H1 (cell line): ENCODE data around the gene MLH3. TPM values are rescaled to one million over a fixed set of nuclear protein-coding genes. Genes with fewer than 3 reads are reported as not detected.

Source experiments
- CTCF ChIA-PET: fragments of 300-600 bp; sonication (Branson Sonifier 250); formaldehyde crosslinking; loops from one replicate; lab custom pipeline; 2021; ENCODE audit not compliant: partially characterized antibody; lab: Charles Lee
- POLR2A ChIA-PET: fragments of 300-600 bp; sonication (Branson Sonifier 250); formaldehyde crosslinking; loops from one replicate; lab custom pipeline; 2021; ENCODE audit warnings: inconsistent platforms; ENCODE audit not compliant: partially characterized antibody; lab: Charles Lee
- DNase-seq, 2 experiments: peaks; one replicate each; pipeline versions ENCODE4 v3.0.0 to v3.0.0-alpha.2; 2010 to 2022; ENCODE audit warnings: low spot score in 2 of 2, low read depth in 1 of 2, mixed read lengths in 1 of 2
- FAIRE-seq: peaks from 2 replicates; lab custom pipeline; 2011; peaks lifted over from hg19 to GRCh38; lab: Jason Lieb, UNC
- H2AFZ ChIP-seq: 2 replicates; pipeline ENCODE4 v1.8.1; 2012; ENCODE audit warnings: low read length, inconsistent platforms
- H2AK5ac ChIP-seq: 2 replicates; pipeline ENCODE4 v1.6.1; 2013; ENCODE audit warnings: low read depth, low read length
- H2BK120ac ChIP-seq: replicated peaks from 2 replicates; pipeline ENCODE3; 2013; ENCODE audit warnings: low read depth, low read length, inconsistent platforms
- H2BK12ac ChIP-seq: 2 replicates; pipeline ENCODE4 v1.6.1; 2013; ENCODE audit warnings: low read depth, low read length
- H2BK15ac ChIP-seq: 2 replicates; pipeline ENCODE4 v1.6.1; 2013; ENCODE audit warnings: low read length
- H2BK20ac ChIP-seq: 2 replicates; pipeline ENCODE4 v1.6.1; 2013; ENCODE audit warnings: low read length
- H2BK5ac ChIP-seq: 2 replicates; pipeline ENCODE4 v1.6.1; 2013; ENCODE audit warnings: low read depth, low read length
- H3K14ac ChIP-seq: 2 replicates; pipeline ENCODE4 v1.6.1; 2013; ENCODE audit warnings: inconsistent platforms; ENCODE audit not compliant: insufficient read length
- H3K18ac ChIP-seq: 2 replicates; pipeline ENCODE4 v1.6.1; 2013; ENCODE audit warnings: low read length; ENCODE audit errors: extremely low read depth
- H3K23ac ChIP-seq: 2 replicates; pipeline ENCODE4 v1.6.1; 2013; ENCODE audit warnings: inconsistent platforms; ENCODE audit not compliant: insufficient read length
- H3K23me2 ChIP-seq: 2 replicates; pipeline ENCODE4 v1.6.1; 2013; ENCODE audit warnings: low read depth, low read length
- H3K27ac ChIP-seq: 2 replicates; pipeline ENCODE4 v1.6.1; 2011; ENCODE audit warnings: low read depth, low read length, inconsistent platforms
- H3K27me3 ChIP-seq, 4 experiments: replicated peaks in 1 of 4; 1 replicate in 1 of 4; 2 replicates in 3 of 4; pipeline versions ENCODE4 v1.6.1 to v1.8.1; 2011 to 2013; ENCODE audit warnings: low read length in 3 of 4, mild to moderate bottlenecking in 3 of 4, inconsistent platforms in 2 of 4, mixed read lengths in 2 of 4, moderate library complexity in 1 of 4; ENCODE audit not compliant: control insufficient read depth in 3 of 4, insufficient read depth in 3 of 4; ENCODE audit errors: extremely low read depth in 1 of 4
- H3K36me3 ChIP-seq, 4 experiments: 2 replicates each; pipeline versions ENCODE4 v1.6.1 to v1.8.1; 2011 to 2013; ENCODE audit warnings: mild to moderate bottlenecking in 4 of 4, low read length in 3 of 4, moderate library complexity in 2 of 4, control low read depth in 1 of 4, inconsistent platforms in 1 of 4; ENCODE audit not compliant: insufficient read depth in 4 of 4, control insufficient read depth in 2 of 4
- H3K4ac ChIP-seq: replicated peaks from 2 replicates; pipeline ENCODE3; 2013; ENCODE audit warnings: low read length, low read depth, mixed read lengths, inconsistent platforms; ENCODE audit not compliant: insufficient read length
- H3K4me1 ChIP-seq, 4 experiments: replicated peaks in 1 of 4; 1 replicate in 1 of 4; 2 replicates in 3 of 4; pipeline versions ENCODE4 v1.6.1 to v1.8.1; 2011 to 2013; ENCODE audit warnings: low read length in 3 of 4, inconsistent platforms in 2 of 4, mixed read lengths in 1 of 4; ENCODE audit not compliant: insufficient read depth in 4 of 4, control insufficient read depth in 3 of 4
- H3K4me2 ChIP-seq, 2 experiments: 2 replicates each; pipeline versions ENCODE4 v1.6.1 to v1.8.1; 2011 to 2013; ENCODE audit warnings: low read depth in 2 of 2, low read length in 2 of 2, control low read depth in 1 of 2, inconsistent platforms in 1 of 2, mild to moderate bottlenecking in 1 of 2; ENCODE audit not compliant: insufficient read depth in 1 of 2
- H3K4me3 ChIP-seq, 4 experiments: fragments of 200-600, 300-600 bp in 1 of 4; sonication (generic), shearing (Covaris generic), sonication (Bioruptor Twin) in 1 of 4; 2 replicates each; pipeline versions ENCODE4 v1.5.1 to v1.8.1; 2011 to 2016; ENCODE audit warnings: low read length in 4 of 4, low read depth in 3 of 4, control low read depth in 2 of 4, inconsistent platforms in 2 of 4, mild to moderate bottlenecking in 2 of 4, mixed read lengths in 1 of 4, moderate library complexity in 1 of 4; ENCODE audit not compliant: insufficient read depth in 2 of 4; ENCODE audit errors: extremely low read depth in 1 of 4
- H3K56ac ChIP-seq: replicated peaks from 2 replicates; pipeline ENCODE3; 2013; ENCODE audit warnings: low read depth, mild to moderate bottlenecking, mixed read lengths, low read length, inconsistent platforms; ENCODE audit not compliant: insufficient read length
- H3K79me1 ChIP-seq: 2 replicates; pipeline ENCODE4 v1.6.1; 2013; ENCODE audit warnings: low read depth, low read length, control low read depth
- H3K79me2 ChIP-seq, 2 experiments: 2 replicates each; pipeline versions ENCODE4 v1.6.1 to v1.8.1; 2012 to 2013; ENCODE audit warnings: low read length in 2 of 2, mild to moderate bottlenecking in 2 of 2, inconsistent platforms in 1 of 2; ENCODE audit not compliant: insufficient read depth in 2 of 2, control insufficient read depth in 1 of 2
- H3K9ac ChIP-seq, 4 experiments: replicated peaks in 1 of 4; 1 replicate in 1 of 4; 2 replicates in 3 of 4; pipeline versions ENCODE4 v1.6.1 to v1.8.1; 2011 to 2013; ENCODE audit warnings: low read depth in 3 of 4, low read length in 3 of 4, control low read depth in 2 of 4, mild to moderate bottlenecking in 2 of 4, moderate library complexity in 2 of 4, inconsistent platforms in 1 of 4; ENCODE audit errors: extremely low read depth in 1 of 4
- H3K9me3 ChIP-seq, 2 experiments: 2 replicates each; pipeline versions ENCODE4 v1.6.1 to v1.8.1; 2012 to 2013; ENCODE audit warnings: mild to moderate bottlenecking in 2 of 2, moderate library complexity in 2 of 2, control low read depth in 1 of 2, inconsistent platforms in 1 of 2, low read depth in 1 of 2, low read length in 1 of 2, mixed read lengths in 1 of 2; ENCODE audit not compliant: insufficient read depth in 2 of 2
- H4K20me1 ChIP-seq, 2 experiments: replicated peaks in 1 of 2; 2 replicates each; pipeline versions ENCODE3 to v1.8.1; 2011 to 2013; ENCODE audit warnings: inconsistent platforms in 2 of 2, low read length in 2 of 2, mild to moderate bottlenecking in 1 of 2; ENCODE audit not compliant: insufficient read depth in 2 of 2, control insufficient read depth in 1 of 2
- H4K5ac ChIP-seq: 2 replicates; pipeline ENCODE4 v1.6.1; 2013; ENCODE audit warnings: low read length, low read depth, mixed read lengths, inconsistent platforms; ENCODE audit not compliant: insufficient read length
- H4K8ac ChIP-seq: 2 replicates; pipeline ENCODE4 v1.8.0; 2013; ENCODE audit warnings: mild to moderate bottlenecking, moderate library complexity, low read length, inconsistent platforms; ENCODE audit not compliant: insufficient read depth; ENCODE audit errors: extremely low read depth
- H4K91ac ChIP-seq: replicated peaks from 2 replicates; pipeline ENCODE3; 2013; ENCODE audit warnings: low read length, mixed read lengths, inconsistent platforms; ENCODE audit not compliant: insufficient read length
- BRCA1 ChIP-seq: IDR thresholded peaks from 2 replicates; pipeline ENCODE4 v1.6.1; 2012; ENCODE audit warnings: low read depth, low read length, improper control_type of control experiment
- CBX5 ChIP-seq: fragments of 300-800, 300-1000 bp; sonication (generic); IDR thresholded peaks from 2 replicates; pipeline ENCODE4 v1.7.1; 2016; ENCODE audit warnings: antibody characterized with exemption, low read length, low read depth
- CBX8 ChIP-seq: fragments of 300-800, 300-1000 bp; sonication (generic); IDR thresholded peaks from 2 replicates; pipeline ENCODE4 v1.7.1; 2016; ENCODE audit warnings: low read depth, low read length, borderline replicate concordance
- CTBP2 ChIP-seq: IDR thresholded peaks from 2 replicates; pipeline ENCODE4 v1.7.0; 2011; ENCODE audit warnings: borderline replicate concordance, mild to moderate bottlenecking, moderate library complexity, mixed read lengths, low read length; ENCODE audit not compliant: insufficient read depth, insufficient read length
- FOSL1 ChIP-seq: IDR thresholded peaks from 2 replicates; pipeline ENCODE4 v1.6.1; 2011; ENCODE audit warnings: mild to moderate bottlenecking, low read depth, low read length, moderate library complexity; ENCODE audit not compliant: insufficient read depth
- KDM1A ChIP-seq: fragments of 200-600, 300-600 bp; sonication (generic); IDR thresholded peaks from 2 replicates; pipeline ENCODE4 v1.7.1; 2016; ENCODE audit warnings: mild to moderate bottlenecking, low read length, borderline replicate concordance
- POU5F1 ChIP-seq: IDR thresholded peaks from 2 replicates; pipeline ENCODE4 v1.6.1; 2011; ENCODE audit warnings: low read depth, mild to moderate bottlenecking, low read length, moderate library complexity
- RAD21 ChIP-seq, 2 experiments: IDR thresholded peaks in 1 of 2; conservative IDR thresholded peaks in 1 of 2; 2 replicates each; pipeline ENCODE4 v1.6.1; 2011; ENCODE audit warnings: low read depth in 2 of 2, low read length in 2 of 2, improper control_type of control experiment in 1 of 2, inconsistent platforms in 1 of 2, mild to moderate bottlenecking in 1 of 2, moderate library complexity in 1 of 2
- RXRA ChIP-seq: IDR thresholded peaks from 2 replicates; pipeline ENCODE4 v1.6.1; 2011; ENCODE audit warnings: low read depth, mild to moderate bottlenecking, low read length, moderate library complexity; ENCODE audit not compliant: insufficient read depth
- SAP30 ChIP-seq: fragments of 300-600 bp; sonication (generic); IDR thresholded peaks from 2 replicates; pipeline ENCODE4 v1.7.1; 2012; ENCODE audit warnings: low read length, moderate library complexity, mild to moderate bottlenecking, inconsistent platforms; ENCODE audit not compliant: insufficient read depth, insufficient replicate concordance
- TAF7 ChIP-seq: optimal IDR thresholded peaks from 2 replicates; pipeline ENCODE3; 2011; ENCODE audit warnings: low read depth, mild to moderate bottlenecking, inconsistent platforms, low read length, moderate library complexity, borderline replicate concordance
- WGBS, 2 experiments: shearing (Covaris generic) in 1 of 2; methylation state at CpG; one replicate each; pipeline versions ENCODE4 v1.1.6 to v1.1.7; 2013 to 2015; ENCODE audit warnings: low lambda C conversion rate in 2 of 2, mixed read lengths in 2 of 2, inconsistent platforms in 1 of 2, low coverage in 1 of 2, missing lambda C conversion rate in 1 of 2; ENCODE audit not compliant: insufficient replicate concordance in 2 of 2, insufficient coverage in 1 of 2, insufficient read length in 1 of 2; ENCODE audit errors: extremely low coverage in 1 of 2, missing lambda C conversion rate in 1 of 2; 5-methylcytosine and 5-hydroxymethylcytosine counted together
- polyA plus RNA-seq, 7 experiments: library from polyadenylated mRNA; depleted of rRNA in 3 of 7; stranded (reverse) in 5 of 7; unstranded in 2 of 7; fragments of >200 nt in 5 of 7; fragments of 200-250 nt in 2 of 7; gene quantifications; 1 replicate in 5 of 7; 2 replicates in 1 of 7; 4 replicates in 1 of 7; pipeline versions ENCODE4 v1.2.1 to v1.2.3, GENCODE V29; 2011 to 2013; ENCODE audit warnings: missing spikeins in 2 of 7, mixed read lengths in 2 of 7
- total RNA-seq: library from RNA; stranded (reverse); fragmentation: NEBNext Ultra II Directional; extraction: Animal tissue kit (Norgen Biotek cat#: 25700); gene quantifications from 2 replicates; pipeline ENCODE4 v1.2.1, GENCODE V29; 2021
- TF ChIP-seq, protein P1 (sequence below): IDR thresholded peaks from 2 replicates; pipeline ENCODE4 v1.6.1; 2011; ENCODE audit warnings: low read length, improper control_type of control experiment

Gene MLH3
- total and polyA plus RNA-seq, 2 of the 8 experiments (the other 6 are each of a cell fraction or from before 2014, with no cell fraction given) = 9.3 to 20.1 TPM

DNA sequence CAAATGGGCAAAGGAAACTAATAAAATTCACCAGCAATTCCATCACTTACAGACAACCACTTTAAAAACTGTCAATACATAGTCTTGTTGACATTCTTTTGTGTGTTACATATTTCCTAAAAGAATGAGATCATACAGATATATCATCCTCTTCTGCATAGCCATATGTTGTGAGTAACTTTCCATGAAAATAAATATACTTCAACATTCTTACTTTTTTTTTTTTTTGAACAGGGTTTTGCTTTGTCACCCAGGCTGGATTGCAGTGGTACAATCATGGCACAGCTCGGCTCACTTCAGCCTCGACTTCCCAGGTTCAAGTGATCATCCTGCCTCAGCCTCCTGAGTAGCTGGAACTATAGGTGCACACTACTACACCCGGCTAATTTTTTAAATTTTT is 39.1 kb upstream of the MLH3 start:
- ChIA-PET POLR2A (interaction anchor here (1.3 kb wide), 1 partner anchor 186 kb away, joined by 4 read pairs; no protein-coding TSS in a partner anchor), CTCF (interaction anchor here (0.9 to 10.6 kb wide), 7 partner anchors 67 to 208 kb away, joined by 4 to 98 read pairs (median 6); no protein-coding TSS in a partner anchor)
- H3K36me3 ChIP-seq = peaks cover 6 to 45% (median 26%) of the 10 kb centered on the region in 4 experiments
- no peak for TF ChIP-seq TAF7
- no peak for TF ChIP-seq RXRA
- TF ChIP-seq CBX5 = no peak
- TF ChIP-seq CTBP2 = no peak
- TF ChIP-seq CBX8 = no peak
- TF ChIP-seq BRCA1 = no peak
- no peak for TF ChIP-seq FOSL1
- TF ChIP-seq KDM1A = no peak
- TF ChIP-seq SAP30 = no peak
- no peak for TF ChIP-seq POU5F1
- no peak for TF ChIP-seq RAD21 (IDR thresholded peaks at IDR 0.05 in 1 of 2, conservative IDR thresholded peaks at IDR 0.05 in 1 of 2; ENCODE audit: low read depth in 2 of 2, low read length in 2 of 2)
- TF ChIP-seq, protein P1, sequence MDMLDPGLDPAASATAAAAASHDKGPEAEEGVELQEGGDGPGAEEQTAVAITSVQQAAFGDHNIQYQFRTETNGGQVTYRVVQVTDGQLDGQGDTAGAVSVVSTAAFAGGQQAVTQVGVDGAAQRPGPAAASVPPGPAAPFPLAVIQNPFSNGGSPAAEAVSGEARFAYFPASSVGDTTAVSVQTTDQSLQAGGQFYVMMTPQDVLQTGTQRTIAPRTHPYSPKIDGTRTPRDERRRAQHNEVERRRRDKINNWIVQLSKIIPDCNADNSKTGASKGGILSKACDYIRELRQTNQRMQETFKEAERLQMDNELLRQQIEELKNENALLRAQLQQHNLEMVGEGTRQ = no peak

More for the DNA sequence above, 39.1 kb upstream of the MLH3 start:
- H4K8ac ChIP-seq = no peak overlapping the region
- H4K20me1 ChIP-seq = no peaks in the 10 kb centered on the region
- no peak overlapping the region for H3K9ac ChIP-seq
- no peaks in the 10 kb centered on the region for H3K27me3 ChIP-seq
- H4K91ac ChIP-seq = no peak overlapping the region
- H3K9me3 ChIP-seq = no peaks in the 10 kb centered on the region
- H3K56ac ChIP-seq = no peak overlapping the region
- H2BK5ac ChIP-seq = no peak overlapping the region
- H2AFZ ChIP-seq = no peak overlapping the region
- no peak overlapping the region for H4K5ac ChIP-seq
- no peak overlapping the region for H2AK5ac ChIP-seq
- H2BK120ac ChIP-seq = no peak overlapping the region
- H3K79me1 ChIP-seq = no peaks in the 10 kb centered on the region
- H2BK12ac ChIP-seq = no peak overlapping the region
- H2BK15ac ChIP-seq = no peak overlapping the region
- H3K18ac ChIP-seq = no peak overlapping the region
- FAIRE-seq (no peak), DNase-seq (no peak)
- 100% methylated on average over 3 of the region's 3 CpGs; no CpG with 5 or more reads in 1 of the 2 experiments for WGBS, 2 experiments
- no peak overlapping the region for H3K4me2 ChIP-seq
- H3K4me1 ChIP-seq = no peaks in the 10 kb centered on the region; a peak in 2 of 7 replicates
- H3K27ac ChIP-seq = no peak overlapping the region
- H3K79me2 ChIP-seq = no peaks in the 10 kb centered on the region
- H3K14ac ChIP-seq = no peak overlapping the region
- H3K23ac ChIP-seq = no peak overlapping the region
- H2BK20ac ChIP-seq = no peak overlapping the region
- H3K23me2 ChIP-seq = no peaks in the 10 kb centered on the region
- H3K4me3 ChIP-seq = no peak overlapping the region
- H3K4ac ChIP-seq = no peak overlapping the region
